Activated T-cell treated with anti-CD3 and anti-CD28 coated beads for 1 hour (primary cell): ENCODE results near the gene POPDC3.
"Not testable (repeated sequence)": the region's sequence is repeated elsewhere in the genome, so short reads cannot be mapped to it uniquely, and the experiment has no call there.

Experiments
- DNase-seq: peaks from one replicate; pipeline ENCODE4 v3.0.0-alpha.2; 2020; ENCODE audit warnings: low read depth

POPDC3 gene

GRCh38 chr6:105179244-105180065 is at the start of gene POPDC3:
Gene POPDC3 (minus strand): TSS chr6:105180014. CDS start chr6:105161909, 18,105 bp downstream.
- DNase-seq: no peak

GRCh38 chr6:105227295-105227767 is 47.5 kb upstream of the POPDC3 start:
- no peak for DNase-seq

GRCh38 chr6:105226598-105227294 is 46.9 kb upstream of the POPDC3 start:
- DNase-seq: no peak

- no peak for DNase-seq
These were observed 43.4 kb upstream of the POPDC3 start for GRCh38 chr6:105223242-105223641.

GRCh38 chr6:105221219-105221618 is 41.4 kb upstream of the POPDC3 start:
- not testable (repeated sequence) for DNase-seq

- no peak for DNase-seq
These were observed 40.4 kb upstream of the POPDC3 start for GRCh38 chr6:105220186-105220585.

GRCh38 chr6:105219218-105219617 is 39.4 kb upstream of the POPDC3 start:
- DNase-seq: not testable (repeated sequence)

GRCh38 chr6:105215506-105215905 is 35.7 kb upstream of the POPDC3 start:
- DNase-seq: no peak

- no peak for DNase-seq
These were observed 34.9 kb upstream of the POPDC3 start for GRCh38 chr6:105214668-105215067.

- no peak for DNase-seq
These were observed 33.5 kb upstream of the POPDC3 start for GRCh38 chr6:105213272-105213671.

- DNase-seq: no peak
These were observed 32.8 kb upstream of the POPDC3 start for GRCh38 chr6:105212587-105212986.

GRCh38 chr6:105211831-105212230 is 32.0 kb upstream of the POPDC3 start:
- no peak for DNase-seq

- no peak for DNase-seq
These were observed 31.2 kb upstream of the POPDC3 start for GRCh38 chr6:105210932-105211531.

- DNase-seq: no peak
These were observed 30.3 kb upstream of the POPDC3 start for GRCh38 chr6:105209950-105210706.

- DNase-seq: no peak
These were observed 27.9 kb upstream of the POPDC3 start for GRCh38 chr6:105207524-105208269.

- DNase-seq: no peak
These were observed 25.0 kb upstream of the POPDC3 start for GRCh38 chr6:105204768-105205167.

GRCh38 chr6:105204331-105204730 is 24.5 kb upstream of the POPDC3 start:
- DNase-seq: no peak

GRCh38 chr6:105202486-105202885 is 22.7 kb upstream of the POPDC3 start:
- no peak for DNase-seq

- no peak for DNase-seq
These were observed 20.4 kb upstream of the POPDC3 start for GRCh38 chr6:105200133-105200730.

GRCh38 chr6:105199711-105200110 is 19.9 kb upstream of the POPDC3 start:
- no peak for DNase-seq

- DNase-seq: no peak
These were observed 16.3 kb upstream of the POPDC3 start for GRCh38 chr6:105196076-105196475.
